SKM-1 treated with dmso at 0.1 percent for 144 hours (cell line): ENCODE data around the gene SLC35F3.
"Not testable (repeated sequence)": the region's sequence is repeated elsewhere in the genome, so short reads cannot be mapped to it uniquely, and the experiment has no call there.

Source experiments
- DNase-seq: peaks from one replicate; lab custom pipeline; 2025; ENCODE audit not compliant: unreplicated experiment; lab: John Stamatoyannopoulos, UW

Gene SLC35F3

GRCh38 chr1:233904633-233905415 is at the start of gene SLC35F3:
TSS of gene SLC35F3 (plus strand) at chr1:233904676.
- DNase-seq: no peak

GRCh38 chr1:233859446-233859845 is 45.0 kb upstream of the SLC35F3 start:
- DNase-seq: peak; percentile 87

- DNase-seq: peak; percentile 83
Measured at GRCh38 chr1:233863901-233864545, 40.5 kb upstream of the SLC35F3 start.

DNA sequence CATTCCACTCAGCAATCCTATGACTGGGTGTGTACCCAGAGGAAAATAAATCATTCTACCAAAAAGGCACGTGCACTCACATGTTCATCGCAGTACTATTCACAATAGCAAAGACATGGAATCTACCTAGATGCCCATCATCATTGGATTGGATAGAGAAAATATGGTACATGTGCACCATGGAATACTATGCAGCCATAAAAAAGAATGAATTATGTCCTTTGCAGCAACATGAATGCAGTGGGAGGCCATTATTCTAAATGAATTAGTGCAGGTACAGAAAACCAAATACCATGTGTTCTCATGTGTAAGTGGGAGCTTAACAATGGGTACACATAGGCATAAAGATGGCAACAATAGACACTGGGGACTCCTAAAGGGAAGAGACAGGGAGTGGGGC is 39.9 kb upstream of the SLC35F3 start:
- no peak for DNase-seq

- DNase-seq: no peak
Measured at GRCh38 chr1:233865216-233865615, 39.3 kb upstream of the SLC35F3 start.

DNA sequence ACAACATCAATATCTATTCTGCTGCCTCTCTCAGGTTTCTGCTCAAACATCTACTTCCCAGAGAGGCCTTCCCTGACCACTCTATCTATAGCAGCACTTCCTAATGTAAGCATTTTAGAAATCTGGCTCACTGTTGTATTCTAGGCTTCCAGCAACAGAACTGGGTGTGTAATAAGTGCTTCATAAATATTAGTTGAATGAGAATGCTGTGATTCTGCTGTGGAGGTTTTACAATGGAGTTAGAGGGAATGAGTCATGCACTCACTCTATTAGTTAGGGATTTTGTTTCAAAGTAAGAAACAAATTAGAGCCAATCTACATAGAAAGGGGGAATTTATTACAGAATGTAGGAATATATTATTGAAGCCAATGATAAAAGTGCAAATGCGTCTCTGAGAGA is 38.6 kb upstream of the SLC35F3 start:
- DNase-seq: no peak

- no peak for DNase-seq
Measured at GRCh38 chr1:233867028-233867427, 37.4 kb upstream of the SLC35F3 start.

DNA sequence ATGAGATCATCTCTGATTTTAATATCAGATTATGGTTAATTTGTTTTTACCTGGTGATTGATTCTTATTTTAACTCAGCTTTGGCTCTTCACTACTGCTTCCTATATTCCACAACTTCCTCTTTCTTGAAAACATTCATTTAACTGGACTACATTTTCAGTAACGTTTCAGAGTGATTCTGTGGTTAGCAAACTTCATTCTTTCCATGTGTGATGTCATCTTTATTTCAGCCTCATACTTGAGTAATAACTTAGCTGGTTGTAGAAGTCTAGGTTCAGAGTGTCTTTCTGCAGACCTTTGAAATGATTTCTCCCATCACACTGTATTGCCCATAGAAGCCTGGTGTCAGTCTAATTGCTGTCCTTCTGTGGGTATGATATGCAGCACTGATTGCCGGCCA is 36.0 kb upstream of the SLC35F3 start:
- DNase-seq: peak; percentile 99

- DNase-seq: no peak
Measured at GRCh38 chr1:233869680-233870079, 34.8 kb upstream of the SLC35F3 start.

DNA sequence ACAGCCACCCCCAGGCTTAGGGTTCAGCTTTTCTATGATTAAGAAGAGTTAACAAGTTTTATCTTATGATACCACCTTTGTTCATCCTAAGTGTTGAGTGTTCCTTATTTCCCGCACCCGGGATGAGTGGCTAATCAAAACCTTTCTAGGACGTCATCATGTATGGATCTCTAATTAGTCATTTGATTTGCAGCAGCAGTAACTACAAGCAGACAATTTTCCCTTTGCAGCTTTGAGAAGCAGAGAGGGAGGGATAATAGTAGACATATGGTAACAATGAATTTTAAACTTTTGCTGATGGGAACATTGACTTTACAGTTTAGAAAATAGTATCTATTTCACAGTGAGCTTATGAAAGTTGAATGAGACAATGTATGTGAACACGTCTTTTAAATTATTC is 30.8 kb upstream of the SLC35F3 start:
- DNase-seq: no peak

- no peak for DNase-seq
Measured at GRCh38 chr1:233879841-233880240, 24.6 kb upstream of the SLC35F3 start.

DNA sequence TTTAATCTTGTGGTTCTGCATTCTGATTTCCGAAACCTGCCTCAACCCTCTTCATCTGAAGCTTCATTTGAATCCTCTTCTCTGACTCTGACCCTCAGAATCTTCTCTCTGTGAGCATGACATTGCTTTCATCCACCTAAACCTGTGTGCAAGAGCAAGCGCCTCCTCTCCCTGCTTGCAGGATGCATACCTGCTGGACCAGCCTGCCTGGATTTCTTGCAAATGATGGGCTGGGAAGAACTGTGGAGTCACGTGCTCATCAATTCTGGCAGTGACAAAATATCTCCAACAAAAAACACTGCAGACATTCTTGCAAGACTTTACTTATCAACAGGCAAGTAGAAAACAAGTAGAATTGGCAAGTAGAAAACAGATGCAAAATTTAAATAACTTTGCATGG is 20.8 kb upstream of the SLC35F3 start:
- DNase-seq: no peak

- no peak for DNase-seq
Measured at GRCh38 chr1:233884461-233885151, 19.9 kb upstream of the SLC35F3 start.

GRCh38 chr1:233885196-233885920 is 19.1 kb upstream of the SLC35F3 start:
- DNase-seq: no peak

DNA sequence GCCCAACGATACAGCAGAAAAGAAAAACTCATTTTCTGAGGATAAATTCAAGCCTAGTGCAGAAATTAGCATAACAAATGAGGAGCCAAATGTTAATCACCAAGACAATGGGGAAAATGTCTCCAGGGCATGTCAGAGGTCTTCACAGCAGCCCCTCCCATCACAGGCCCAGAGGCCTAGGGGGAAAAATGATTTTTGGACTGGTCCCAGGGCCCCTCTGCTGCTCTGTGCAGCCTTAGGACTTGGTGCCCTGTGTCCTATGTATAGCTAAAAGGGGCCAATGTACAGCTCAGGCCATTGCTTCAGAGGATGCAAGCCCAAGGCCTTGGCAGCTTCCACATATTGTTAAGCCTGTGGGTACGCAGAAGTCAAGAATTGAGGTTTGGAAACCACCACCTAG is 13.3 kb upstream of the SLC35F3 start:
- DNase-seq: not testable (repeated sequence)

GRCh38 chr1:233897325-233898162 is 6.9 kb upstream of the SLC35F3 start:
- no peak for DNase-seq

DNA sequence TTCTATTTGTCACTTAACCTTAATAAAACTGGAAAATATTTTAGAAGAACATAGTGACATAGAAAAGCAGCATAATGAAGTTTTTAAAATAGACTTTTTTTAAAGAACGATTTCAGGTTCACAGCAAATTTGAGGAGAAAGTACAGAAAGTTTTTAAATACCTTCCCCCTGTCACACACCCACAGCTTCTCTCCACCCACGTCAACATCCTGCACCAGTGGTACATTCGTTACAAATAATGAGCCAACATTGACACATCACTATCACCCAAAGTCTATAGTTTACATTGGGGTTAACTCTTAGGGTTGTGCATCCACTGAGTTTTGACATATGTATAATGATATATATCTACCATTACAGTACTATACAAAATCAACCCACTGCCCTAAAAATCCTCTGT is 3.0 kb upstream of the SLC35F3 start:
- no peak for DNase-seq

DNA sequence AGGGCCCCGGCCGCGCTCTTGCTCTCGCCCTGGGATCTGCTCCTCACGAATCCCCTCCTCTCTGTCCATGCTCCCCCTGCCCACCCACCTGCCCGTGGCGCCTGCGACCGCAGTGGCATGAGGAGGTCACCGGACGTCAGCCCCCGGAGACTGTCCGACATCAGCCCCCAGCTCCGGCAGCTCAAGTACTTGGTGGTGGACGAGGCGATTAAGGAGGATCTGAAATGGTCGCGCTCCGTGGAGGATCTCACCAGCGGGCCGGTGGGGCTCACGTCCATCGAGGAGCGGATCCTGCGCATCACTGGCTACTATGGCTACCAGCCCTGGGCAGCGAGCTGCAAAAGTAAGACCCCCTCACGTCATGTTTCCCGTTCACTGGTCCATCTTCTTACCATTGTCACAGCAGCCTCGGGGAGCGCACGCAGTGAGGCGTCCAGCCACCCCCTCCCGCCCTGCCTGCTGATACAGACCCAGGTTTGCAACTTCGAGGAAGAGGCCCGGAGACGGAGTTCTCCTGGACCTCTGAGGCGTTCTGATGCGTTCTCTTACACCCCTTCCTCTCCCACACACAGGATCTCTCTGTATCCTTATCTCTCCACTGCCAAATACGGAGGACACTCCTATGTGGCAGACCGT is 1.1 kb downstream of the SLC35F3 start:
- no peak for DNase-seq

- no peak for DNase-seq
Measured at GRCh38 chr1:233907151-233907550, 2.7 kb downstream of the SLC35F3 start.

DNA sequence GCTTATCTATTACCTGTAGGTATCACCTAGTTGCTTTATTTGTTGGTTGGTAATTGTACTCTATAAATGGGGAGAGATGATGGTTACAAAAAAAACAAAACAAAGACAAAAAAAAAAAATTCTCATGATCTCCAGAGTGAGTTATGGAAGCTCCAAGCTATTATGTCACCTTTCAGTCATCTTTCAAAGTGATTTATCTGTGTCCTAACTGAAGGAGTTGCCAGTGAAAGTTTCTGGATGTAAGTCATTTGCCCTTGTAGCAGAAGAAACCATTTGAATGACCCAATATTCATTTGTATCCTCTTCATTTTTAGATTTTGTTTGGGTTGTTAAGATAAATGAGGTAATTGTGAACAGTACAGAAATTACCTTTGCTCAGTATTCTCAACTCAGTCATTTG is 3.6 kb downstream of the SLC35F3 start:
- DNase-seq: no peak
